Uterus (tissue), 2 donors: ENCODE data around the gene USP7.

ENCODE experiments used
- CTCF ChIP-seq, 4 experiments: fragments of 200-600 bp in 2 of 4; fragments of 450-650 bp in 2 of 4; sonication (generic) in 2 of 4; IDR thresholded peaks; one replicate each; pipeline ENCODE4 v1.5.1; 2016 to 2019; ENCODE audit warnings: antibody characterized with exemption in 4 of 4, mild to moderate bottlenecking in 2 of 4, moderate library complexity in 1 of 4
- POLR2A ChIP-seq, 2 donors: fragments of 450-650 bp; IDR thresholded peaks; one replicate each; pipeline ENCODE4 v1.6.1; 2016; ENCODE audit warnings: antibody characterized with exemption in 2 of 2, mild to moderate bottlenecking in 1 of 2, moderate library complexity in 1 of 2

- TF ChIP-seq CTCF (IDR thresholded peaks at IDR 0.05) (no peak), POLR2A (IDR thresholded peaks at IDR 0.05) (no peak)
These were observed 491 bp downstream of the USP7 start for GRCh38 chr16:8963010-8963820.
